Measurements from ENCODE around the gene GFAP.

- TF ChIP-seq CTCF (conservative IDR thresholded peaks at IDR 0.05; ENCODE audit: low read depth, low read length) (no peak), EZH2 (IDR thresholded peaks at IDR 0.05; ENCODE audit: borderline replicate concordance, low read depth, low read length, poor library complexity, severe bottlenecking) (no peak)
These were observed 5.6 kb downstream of the GFAP start for GRCh38 chr17:44909681-44910144.
